IMR-90 (cell line): ENCODE data around the gene HIF1AN. TPM values are rescaled to one million over a fixed set of nuclear protein-coding genes. Genes with fewer than 3 reads are reported as not detected.

ENCODE experiments used
- ATAC-seq: fragments of 200-7000 bp; cut with Tn5 transposase; 2 replicates; pipeline ENCODE4 v1.9.1; 2020; ENCODE audit warnings: low read depth, mild to moderate bottlenecking, moderate library complexity
- BruUV-seq: library from RNA; stranded (reverse); fragments of 400-500 nt; replicated peaks from 2 replicates; lab custom pipeline; 2021; lab: Mats Ljungman, UMichigan
- CTCF ChIA-PET: fragments of 300-600 bp; formaldehyde crosslinking; extraction: SDS; loops from one replicate; lab custom pipeline; 2021; ENCODE audit warnings: antibody characterized with exemption; lab: Yijun Ruan, JAX
- POLR2A ChIA-PET: fragments of 300-600 bp; sonication (Branson Sonifier 250); formaldehyde crosslinking; loops from one replicate; lab custom pipeline; 2022; ENCODE audit warnings: antibody characterized with exemption; ENCODE audit not compliant: unreplicated experiment; lab: Charles Lee
- DNase-seq: peaks from one replicate; pipeline ENCODE4 v3.0.0; 2013
- H2AFZ ChIP-seq: replicated peaks from 2 replicates; pipeline ENCODE3; 2013; ENCODE audit warnings: low read length, mild to moderate bottlenecking; ENCODE audit not compliant: poor library complexity
- H2AK5ac ChIP-seq: 2 replicates; pipeline ENCODE4 v1.6.1; 2013; ENCODE audit warnings: low read depth, low read length, inconsistent platforms
- H2AK9ac ChIP-seq: replicated peaks from 2 replicates; pipeline ENCODE3; 2013; ENCODE audit warnings: mild to moderate bottlenecking, low read depth, low read length, moderate library complexity; ENCODE audit not compliant: poor library complexity
- H2BK120ac ChIP-seq: 2 replicates; pipeline ENCODE4 v1.6.1; 2013; ENCODE audit warnings: low read depth, low read length, inconsistent platforms
- H2BK15ac ChIP-seq: 3 replicates; pipeline ENCODE4 v1.6.1; 2013; ENCODE audit warnings: low read depth, low read length, inconsistent platforms
- H2BK20ac ChIP-seq: 2 replicates; pipeline ENCODE4 v1.6.1; 2013; ENCODE audit warnings: low read depth, mild to moderate bottlenecking, inconsistent platforms, low read length, moderate library complexity
- H2BK5ac ChIP-seq: 2 replicates; pipeline ENCODE4 v1.6.1; 2013; ENCODE audit warnings: mild to moderate bottlenecking, low read depth, low read length, inconsistent platforms; ENCODE audit not compliant: poor library complexity, severe bottlenecking
- H3K14ac ChIP-seq: replicated peaks from 2 replicates; pipeline ENCODE4 v1.6.1; 2013; ENCODE audit warnings: low read depth, low read length, inconsistent platforms
- H3K18ac ChIP-seq: 2 replicates; pipeline ENCODE4 v1.6.1; 2013; ENCODE audit warnings: low read depth, low read length, control low read depth
- H3K23ac ChIP-seq: 2 replicates; pipeline ENCODE4 v1.6.1; 2013; ENCODE audit warnings: low read depth, low read length, inconsistent platforms
- H3K27ac ChIP-seq: 2 replicates; pipeline ENCODE4 v1.5.1; 2013; ENCODE audit warnings: mild to moderate bottlenecking, control low read depth, low read length; ENCODE audit not compliant: insufficient read depth
- H3K27me3 ChIP-seq: 2 replicates; pipeline ENCODE4 v1.6.1; 2013; ENCODE audit warnings: low read length; ENCODE audit not compliant: control insufficient read depth, insufficient read depth
- H3K36me3 ChIP-seq: 2 replicates; pipeline ENCODE4 v1.6.1; 2013; ENCODE audit warnings: low read length, mixed read lengths; ENCODE audit not compliant: control insufficient read depth, insufficient read depth
- H3K4ac ChIP-seq: 2 replicates; pipeline ENCODE4 v1.6.1; 2013; ENCODE audit warnings: low read depth, low read length, inconsistent platforms
- H3K4me1 ChIP-seq: 2 replicates; pipeline ENCODE4 v1.6.1; 2013; ENCODE audit warnings: low read length, mixed read lengths; ENCODE audit not compliant: control insufficient read depth, insufficient read depth
- H3K4me2 ChIP-seq: 2 replicates; pipeline ENCODE4 v1.6.1; 2013; ENCODE audit warnings: low read depth, mild to moderate bottlenecking, control low read depth, low read length, moderate library complexity
- H3K4me3 ChIP-seq: 2 replicates; pipeline ENCODE4 v1.5.1; 2013; ENCODE audit warnings: low read depth, mild to moderate bottlenecking, control low read depth, low read length, moderate library complexity; ENCODE audit not compliant: insufficient read depth
- H3K56ac ChIP-seq: 2 replicates; pipeline ENCODE4 v1.6.1; 2013; ENCODE audit warnings: low read length, inconsistent platforms; ENCODE audit not compliant: insufficient read depth; ENCODE audit errors: extremely low read depth
- H3K79me1 ChIP-seq, 2 experiments: 2 replicates each; pipeline ENCODE4 v1.6.1; 2013; ENCODE audit warnings: low read length in 2 of 2, inconsistent platforms in 1 of 2, low read depth in 1 of 2
- H3K9ac ChIP-seq: 2 replicates; pipeline ENCODE4 v1.6.1; 2013; ENCODE audit warnings: low read depth, low read length, control low read depth
- H3K9me1 ChIP-seq: 2 replicates; pipeline ENCODE4 v1.6.1; 2013; ENCODE audit warnings: low read length, inconsistent platforms; ENCODE audit not compliant: insufficient read depth
- H3K9me3 ChIP-seq: 2 replicates; pipeline ENCODE4 v1.6.1; 2013; ENCODE audit warnings: low read length; ENCODE audit not compliant: control insufficient read depth, insufficient read depth
- H4K20me1 ChIP-seq: 2 replicates; pipeline ENCODE4 v1.6.1; 2013; ENCODE audit warnings: low read length, inconsistent platforms; ENCODE audit not compliant: insufficient read depth
- H4K5ac ChIP-seq: 2 replicates; pipeline ENCODE4 v1.6.1; 2013; ENCODE audit warnings: mild to moderate bottlenecking, low read depth, low read length, control low read depth
- H4K8ac ChIP-seq, 2 experiments: 2 replicates each; pipeline ENCODE4 v1.6.1; 2013; ENCODE audit warnings: low read depth in 2 of 2, low read length in 2 of 2, control low read depth in 1 of 2, inconsistent platforms in 1 of 2
- H4K91ac ChIP-seq: 2 replicates; pipeline ENCODE4 v1.6.1; 2013; ENCODE audit warnings: low read depth, low read length, inconsistent platforms; ENCODE audit not compliant: insufficient read depth
- BHLHE40 ChIP-seq: fragments of 150-350 bp; IDR thresholded peaks from 2 replicates; pipeline ENCODE4 v1.6.1; 2016; ENCODE audit warnings: mild to moderate bottlenecking, low read depth, low read length
- CEBPB ChIP-seq: IDR thresholded peaks from 2 replicates; pipeline ENCODE4 v1.6.1; 2012; ENCODE audit warnings: low read depth, low read length, improper control_type of control experiment
- CHD1 ChIP-seq: IDR thresholded peaks from 2 replicates; pipeline ENCODE4 v1.6.1; 2012; ENCODE audit warnings: low read depth, low read length, improper control_type of control experiment
- CTCF ChIP-seq: conservative IDR thresholded peaks from 2 replicates; pipeline ENCODE4 v1.5.1; 2012; ENCODE audit warnings: mild to moderate bottlenecking, low read depth, low read length, improper control_type of control experiment
- MAFK ChIP-seq: IDR thresholded peaks from 2 replicates; pipeline ENCODE4 v1.6.1; 2012; ENCODE audit warnings: low read depth, low read length, improper control_type of control experiment
- MAZ ChIP-seq: IDR thresholded peaks from 2 replicates; pipeline ENCODE4 v1.6.1; 2012; ENCODE audit warnings: low read depth, mild to moderate bottlenecking, low read length, improper control_type of control experiment, moderate library complexity, borderline replicate concordance
- MXI1 ChIP-seq: IDR thresholded peaks from 2 replicates; pipeline ENCODE4 v1.6.1; 2012; ENCODE audit warnings: low read depth, mild to moderate bottlenecking, low read length, moderate library complexity, borderline replicate concordance
- NFE2L2 ChIP-seq: fragments of 150-350 bp; IDR thresholded peaks from 2 replicates; pipeline ENCODE4 v1.6.1; 2016; ENCODE audit warnings: low read depth, mild to moderate bottlenecking, low read length
- SMC3 ChIP-seq: fragments of 150-350 bp; IDR thresholded peaks from 2 replicates; pipeline ENCODE4 v1.6.1; 2016; ENCODE audit warnings: low read depth, mild to moderate bottlenecking, antibody characterized with exemption, low read length, moderate library complexity
- USF2 ChIP-seq: fragments of 150-350 bp; IDR thresholded peaks from 2 replicates; pipeline ENCODE4 v1.6.1; 2017; ENCODE audit warnings: mild to moderate bottlenecking, antibody characterized with exemption, low read length, low read depth
- WGBS, 2 experiments: methylation state at CpG; one replicate each; pipeline versions ENCODE4 v1.1.5 to v1.1.7; 2013; ENCODE audit warnings: missing lambda C conversion rate in 2 of 2; ENCODE audit not compliant: insufficient read length in 1 of 2; ENCODE audit errors: extremely low coverage in 2 of 2; 5-methylcytosine and 5-hydroxymethylcytosine counted together
- dilution Hi-C: fragments of 300-500 bp; cut with HindIII; formaldehyde crosslinking; loops from one replicate; pipeline ENCODE4 v1.14.3; 2018; ENCODE audit warnings: low sequenced_read_pairs; ENCODE audit not compliant: unreplicated experiment
- in situ Hi-C: fragments of 300-500 bp; cut with MboI; formaldehyde crosslinking; loops from 3 replicates; pipeline ENCODE4 v1.14.3; 2019; ENCODE audit warnings: low sequenced_read_pairs, inconsistent platforms, mixed read lengths
- intact Hi-C: fragments of 100-400 bp; cut with micrococcal nuclease; formaldehyde crosslinking; loops from 2 replicates; pipeline ENCODE4 v1.10.0; 2022
- polyA plus RNA-seq, 3 experiments: library from polyadenylated mRNA; depleted of rRNA; stranded (reverse); fragments of >200 nt; gene quantifications; 2 replicates each; pipeline ENCODE4 v1.2.3, GENCODE V29; 2012; ENCODE audit warnings: low replicate concordance in 1 of 3
- total RNA-seq: library from RNA; depleted of rRNA; stranded (reverse); fragments of >200 nt; gene quantifications from 2 replicates; pipeline ENCODE4 v1.2.3, GENCODE V29; 2012

HIF1AN gene
- total and polyA plus RNA-seq, 2 of the 4 experiments (the other 2 are of a cell fraction), result 10.2 to 10.3 TPM

- Histone ChIP-seq H3K4ac (no peak overlapping the region), H4K91ac (no peak overlapping the region), H3K9me1 (no peaks in the 10 kb centered on the region), H4K20me1 (no peaks in the 10 kb centered on the region), H2AK9ac (no peak overlapping the region), H3K18ac (no peak overlapping the region), H2AFZ (no peak overlapping the region), H4K5ac (no peak overlapping the region), H3K14ac (no peak overlapping the region), H2BK20ac (no peak overlapping the region), H3K79me1 (no peaks in the 10 kb centered on the region), H3K4me2 (no peak overlapping the region), H3K4me1 (no peaks in the 10 kb centered on the region), H2AK5ac (no peak overlapping the region), H4K8ac (no peak overlapping the region), H3K27me3 (peaks cover 7% of the 10 kb centered on the region), H3K36me3 (no peaks in the 10 kb centered on the region), H3K23ac (no peak overlapping the region), H2BK120ac (no peak overlapping the region), H3K9me3 (no peaks in the 10 kb centered on the region), H2BK5ac (no peak overlapping the region), H3K4me3 (no peak overlapping the region), H3K27ac (no peak overlapping the region), H3K9ac (no peak overlapping the region), H3K56ac (no peak overlapping the region), H2BK15ac (no peak overlapping the region)
- ATAC-seq (no peak), DNase-seq (no peak)
- no CpG with 5 or more reads among the region's 1 CpG for WGBS, 2 experiments
- no peak for TF ChIP-seq MAFK
- no peak for TF ChIP-seq BHLHE40
- TF ChIP-seq NFE2L2, result no peak
- TF ChIP-seq CHD1, result no peak
- TF ChIP-seq SMC3, result no peak
- TF ChIP-seq MXI1, result no peak
- no peak for TF ChIP-seq CEBPB
- no peak for TF ChIP-seq MAZ
- TF ChIP-seq USF2, result no peak
- TF ChIP-seq CTCF, result no peak
- in situ Hi-C loops (no loop called here), dilution Hi-C loops (no loop called here), intact Hi-C loops (no loop called here)
- CTCF ChIA-PET, result no interaction called here
- BruUV-seq, result no TSS peak
- POLR2A ChIA-PET, result no interaction called here
Measured at GRCh38 chr10:100607439-100607838, 71.7 kb downstream of the HIF1AN start.
